HG03135 (cell line): ENCODE measurements around the gene LRRC27.
"Not testable (repeated sequence)": the region's sequence is repeated elsewhere in the genome, so short reads cannot be mapped to it uniquely, and the experiment has no call there.

ENCODE experiments used
- ATAC-seq: cut with Tn5 transposase; IDR thresholded peaks from one replicate; pipeline ENCODE4 v1.9.1; 2021; ENCODE audit warnings: mild to moderate bottlenecking, moderate library complexity; ENCODE audit not compliant: unreplicated experiment

LRRC27 gene

DNA sequence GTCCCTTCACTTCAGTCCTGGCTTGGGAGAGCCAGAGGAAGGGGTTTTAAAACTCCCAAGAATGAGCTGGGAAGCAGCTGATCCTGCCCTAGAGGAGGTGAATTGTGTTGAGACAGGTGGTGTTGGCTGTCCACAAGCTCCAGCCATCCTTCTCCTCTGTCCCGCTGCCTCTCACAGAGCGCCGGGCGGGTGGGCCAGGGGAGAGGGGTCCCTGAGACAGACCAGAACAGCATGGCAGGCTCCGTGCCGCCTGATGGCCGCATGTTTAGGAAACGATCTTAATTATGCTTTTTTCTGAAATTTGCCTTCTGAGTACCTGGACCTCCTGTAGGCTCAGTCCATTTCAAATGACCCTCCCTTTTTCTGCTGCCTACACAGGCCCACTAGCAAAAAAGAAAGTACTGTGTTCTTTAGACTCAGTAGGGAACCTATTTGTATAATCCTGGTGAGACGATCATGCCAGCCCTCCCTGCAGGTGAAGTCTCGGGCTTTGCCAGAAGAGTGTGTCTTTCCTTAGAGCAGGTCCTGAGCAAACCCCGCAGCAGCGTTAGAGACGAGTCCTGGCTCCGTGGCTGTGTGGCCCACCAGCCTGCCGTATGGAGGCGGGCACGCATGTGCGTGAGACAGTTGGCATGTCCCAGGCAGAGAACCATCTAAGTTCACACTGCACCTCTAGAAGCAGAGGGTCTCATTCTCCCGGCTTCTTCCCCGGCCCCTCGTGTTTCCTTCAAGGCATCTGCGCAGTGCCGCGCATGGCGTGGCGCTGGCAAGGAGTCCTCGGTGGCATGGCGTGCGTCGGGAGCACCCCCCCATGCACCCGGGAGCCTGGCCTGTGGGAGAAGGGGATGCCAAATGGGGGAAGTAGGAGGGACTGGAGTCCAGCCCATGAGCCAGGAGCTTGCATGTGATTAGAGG, 38.7 kb downstream of the LRRC27 start:
- ATAC-seq, result no peak

- no peak for ATAC-seq
These were observed 39.7 kb downstream of the LRRC27 start for GRCh38 chr10:132371641-132372081.

DNA sequence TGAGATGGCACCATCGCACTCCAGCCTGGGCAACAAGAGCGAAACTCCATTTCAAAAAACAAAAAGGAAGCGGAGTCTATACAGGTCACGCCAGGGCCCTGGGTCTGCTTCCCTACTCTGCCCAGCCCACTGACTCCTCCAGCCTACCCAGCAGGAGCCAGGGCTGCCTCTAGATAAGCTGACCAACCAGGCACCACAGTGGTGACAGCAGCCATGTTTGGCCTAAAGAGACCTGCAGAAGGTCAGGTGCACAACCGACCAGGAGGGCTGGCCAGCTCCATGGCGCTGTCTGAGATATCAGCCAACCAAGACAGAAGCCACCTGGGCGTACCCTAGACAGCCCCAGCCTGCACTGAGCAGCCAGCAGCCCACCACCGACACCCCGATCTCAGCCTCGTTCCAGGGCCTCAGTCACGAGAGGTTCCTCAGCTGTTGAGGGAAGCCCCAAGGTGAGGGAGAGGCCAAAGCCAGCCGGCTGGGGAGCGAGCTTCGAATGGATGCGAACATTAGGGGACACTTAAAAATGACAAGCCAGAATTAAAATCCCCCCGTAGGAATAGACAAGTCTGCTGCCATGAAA, 40.6 kb downstream of the LRRC27 start:
- no peak for ATAC-seq

DNA sequence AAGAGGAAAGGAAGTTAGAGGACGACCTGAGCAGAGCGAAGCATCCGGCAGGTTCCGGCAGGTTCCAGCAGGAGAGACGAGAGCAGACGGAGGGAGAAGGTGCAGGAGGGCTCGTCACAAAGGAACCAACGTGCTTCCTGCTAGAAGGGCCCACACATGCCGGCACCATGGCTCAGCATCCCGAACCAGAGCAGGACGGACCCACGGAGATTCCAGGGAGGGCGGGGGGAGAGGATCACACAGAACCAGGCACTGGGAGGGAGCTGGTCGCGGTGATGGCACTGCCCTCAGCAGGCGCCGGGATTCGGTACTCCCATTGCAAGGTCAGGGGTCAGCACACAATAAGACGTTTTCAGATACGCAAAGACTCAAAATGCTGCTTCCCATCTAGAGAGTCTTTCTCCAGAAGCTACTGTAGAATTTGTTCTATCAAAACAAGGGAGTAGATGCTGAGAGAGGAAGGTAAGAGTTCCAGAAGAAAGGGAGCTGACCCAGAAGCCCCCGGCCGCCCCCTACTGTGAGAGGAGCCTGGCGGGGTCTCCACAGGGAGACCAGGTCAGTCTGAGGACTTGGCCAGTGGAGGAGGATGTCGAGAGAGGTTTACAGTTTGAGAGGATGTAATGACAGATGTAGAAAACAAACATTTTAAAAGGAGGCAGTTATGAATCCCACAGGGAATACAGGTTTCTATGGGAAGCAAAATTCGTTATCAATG, 41.4 kb downstream of the LRRC27 start:
- ATAC-seq, result no peak

DNA sequence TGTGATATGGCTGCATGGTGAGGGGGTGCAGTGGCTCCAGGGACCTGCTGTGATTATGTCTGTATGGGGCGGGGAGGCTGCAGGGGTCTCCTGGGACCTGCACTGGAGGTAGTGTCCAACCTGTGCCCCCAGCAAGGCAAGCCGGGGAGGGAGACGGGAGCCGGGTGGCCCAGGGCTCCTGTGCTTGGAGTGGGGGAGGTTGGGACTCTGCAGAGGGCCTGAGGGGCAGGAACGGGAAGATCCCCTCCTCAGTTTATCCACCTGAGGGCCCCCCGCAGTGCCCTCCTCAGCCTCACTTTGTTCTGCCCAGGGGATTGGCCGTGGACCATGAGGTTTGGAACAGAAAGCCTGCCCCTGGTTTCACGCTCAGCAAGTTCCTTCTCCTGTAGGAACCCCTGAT, 42.2 kb downstream of the LRRC27 start:
- ATAC-seq, result no peak

DNA sequence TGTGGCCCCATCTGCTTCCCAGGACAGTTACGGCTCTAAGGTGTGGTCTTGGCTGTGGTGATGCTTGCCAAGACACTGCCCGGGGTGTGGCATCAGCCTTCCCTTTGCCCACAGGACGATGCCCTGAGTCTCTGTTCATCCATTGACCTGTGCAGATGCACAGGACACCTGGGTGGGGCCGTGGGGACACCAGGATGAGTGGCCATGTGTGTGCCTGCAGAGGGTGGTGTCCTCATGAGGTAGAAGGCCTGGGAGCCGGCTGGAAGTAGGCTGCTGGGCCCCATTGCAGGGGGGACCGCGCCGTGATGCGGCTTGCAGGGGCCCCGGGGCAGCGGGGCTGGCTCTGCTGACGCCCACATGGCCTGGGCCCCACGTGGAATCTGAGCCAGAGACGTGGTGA, 42.6 kb downstream of the LRRC27 start:
- ATAC-seq, result no peak

- no peak for ATAC-seq
These were observed 43.3 kb downstream of the LRRC27 start for GRCh38 chr10:132375116-132375794.

DNA sequence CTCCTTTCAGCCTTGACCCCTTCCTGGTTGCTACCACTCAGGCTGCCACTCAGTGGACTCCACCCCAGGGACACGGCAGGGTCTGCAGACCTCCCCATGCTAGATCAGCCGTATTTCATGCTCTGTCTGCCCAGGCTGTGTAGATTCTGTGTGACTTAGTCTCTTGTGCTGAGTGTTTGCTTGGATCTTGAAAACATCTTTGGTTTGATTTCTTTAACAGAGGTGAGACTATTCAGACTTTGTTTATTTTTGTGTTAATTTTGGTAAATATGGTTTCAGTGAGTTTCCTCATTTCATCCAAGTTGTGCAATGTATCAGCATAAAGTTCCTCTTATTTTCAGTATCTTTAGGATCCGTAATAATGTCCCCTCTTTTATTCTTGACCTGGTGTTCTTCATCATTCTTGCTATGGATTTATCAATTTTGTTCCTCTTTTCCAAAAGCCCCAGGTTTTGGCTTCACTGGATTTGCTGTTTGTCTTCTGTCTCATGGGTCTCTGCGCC, 43.9 kb downstream of the LRRC27 start:
- ATAC-seq, result no peak

GRCh38 chr10:132376394-132376851, 44.4 kb downstream of the LRRC27 start:
- ATAC-seq, result no peak

DNA sequence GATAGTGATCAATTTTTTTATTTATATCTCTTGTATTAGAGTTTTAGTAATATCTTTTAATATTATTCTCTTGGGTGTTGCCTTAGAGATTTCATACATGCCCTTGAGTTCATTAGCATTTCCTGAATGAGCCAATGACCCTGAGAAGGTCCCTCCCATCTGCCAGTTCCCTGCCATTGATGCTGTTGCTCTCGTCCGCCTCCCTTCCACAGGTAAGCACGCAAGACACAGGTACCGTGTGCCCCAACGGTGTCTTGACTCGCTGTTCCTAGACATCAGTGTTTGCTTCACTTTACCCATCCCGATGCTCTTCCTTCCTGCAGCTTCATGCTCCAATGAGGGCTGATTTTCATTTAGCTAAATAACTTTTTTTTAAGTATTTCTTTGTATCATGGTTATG, 45.3 kb downstream of the LRRC27 start:
- no peak for ATAC-seq

GRCh38 chr10:132379026-132379425, 47.0 kb downstream of the LRRC27 start:
- not testable (repeated sequence) for ATAC-seq

- ATAC-seq, result not testable (repeated sequence)
These were observed 49.0 kb downstream of the LRRC27 start for GRCh38 chr10:132380986-132381385.

DNA sequence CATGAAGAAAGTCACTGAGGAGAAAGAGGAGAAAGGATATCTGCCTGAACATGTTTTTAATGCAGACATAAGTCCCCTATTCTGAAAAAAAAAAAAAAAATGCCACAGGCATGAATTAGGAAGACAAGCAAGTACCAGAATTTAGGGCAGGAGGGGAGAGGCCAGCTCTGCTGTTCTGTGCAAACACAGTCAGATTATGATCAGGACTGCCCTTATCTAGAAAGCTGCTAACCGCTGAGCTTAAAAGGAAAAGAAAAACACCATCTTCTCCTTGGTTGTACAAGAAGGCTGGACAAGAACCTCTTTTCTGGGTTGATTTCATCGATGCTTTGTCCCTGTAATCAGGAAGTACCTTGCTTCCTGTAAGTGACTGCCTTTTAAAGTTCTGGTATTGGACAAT, 49.7 kb downstream of the LRRC27 start:
- no peak for ATAC-seq

DNA sequence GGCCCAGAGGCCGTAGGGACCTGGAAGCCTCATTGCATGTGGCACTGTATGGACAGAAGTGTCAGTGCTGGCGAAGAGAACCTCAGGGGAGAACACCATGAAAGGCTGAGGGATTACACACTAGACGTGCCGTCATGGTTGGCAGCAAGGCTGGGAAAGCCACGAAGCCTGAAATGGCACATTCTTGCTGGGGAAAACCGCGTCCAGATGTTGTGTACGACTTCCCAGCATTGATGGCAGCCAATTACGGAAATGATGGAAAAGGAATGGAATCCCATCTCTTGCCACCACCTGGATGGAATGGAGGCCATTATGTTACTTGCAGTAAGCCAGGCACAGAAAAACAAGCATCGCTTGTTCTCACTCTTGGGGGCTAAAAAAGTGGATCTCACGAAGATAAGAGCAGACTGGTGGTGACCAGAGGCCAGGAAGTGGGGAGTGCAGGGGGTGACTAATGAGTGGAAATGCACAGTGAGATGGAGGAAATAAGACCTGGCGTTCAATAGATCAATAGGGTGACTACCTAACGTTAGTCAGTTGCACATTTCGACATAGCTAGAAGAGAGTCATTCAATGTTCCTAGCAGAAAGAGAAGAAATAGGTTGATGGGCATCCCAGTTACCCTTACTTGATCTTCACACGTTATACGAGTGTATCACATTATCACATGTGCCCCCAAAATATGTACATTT, 50.4 kb downstream of the LRRC27 start:
- no peak for ATAC-seq

- ATAC-seq, result no peak
These were observed 51.1 kb downstream of the LRRC27 start for GRCh38 chr10:132383101-132383500.

- no peak for ATAC-seq
These were observed 51.8 kb downstream of the LRRC27 start for GRCh38 chr10:132383751-132384196.

DNA sequence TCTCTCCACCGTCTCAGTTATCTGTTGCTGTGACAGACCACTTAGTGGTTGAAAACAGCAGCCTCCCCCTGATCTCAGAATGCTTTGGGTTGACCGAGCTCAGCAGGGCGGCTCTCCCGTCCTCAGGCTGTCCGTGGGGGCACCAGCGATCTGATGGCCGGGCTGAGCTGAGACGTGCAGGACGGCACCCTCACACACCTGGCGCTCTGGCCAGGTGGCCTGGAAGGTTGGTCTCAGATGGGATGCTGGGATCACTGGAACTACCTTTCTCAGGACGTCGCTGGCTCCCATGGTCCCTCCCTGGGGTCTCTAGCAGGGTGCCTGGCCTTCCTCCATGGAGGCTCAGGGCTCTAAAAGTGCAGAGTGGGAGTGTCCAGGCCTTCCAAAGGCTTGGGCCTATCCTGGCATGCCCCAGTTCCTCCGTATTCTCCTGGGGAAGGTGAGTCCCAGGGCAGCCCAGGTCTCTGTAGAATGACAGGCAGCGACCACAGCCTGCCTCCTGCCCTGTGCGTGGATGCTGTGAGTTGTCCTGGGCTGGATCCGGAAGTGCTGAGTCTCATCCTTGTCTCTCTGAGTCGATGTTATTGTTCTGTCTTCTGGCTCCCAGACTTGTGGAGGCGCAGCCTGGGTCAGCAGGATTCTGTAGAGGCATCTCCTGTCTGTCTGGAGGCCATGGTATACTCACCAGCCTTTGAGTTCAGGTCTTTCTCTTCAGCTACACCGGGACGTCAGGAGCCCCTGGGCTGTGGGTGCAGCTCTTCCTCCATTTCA, 52.8 kb downstream of the LRRC27 start:
- ATAC-seq, result no peak

DNA sequence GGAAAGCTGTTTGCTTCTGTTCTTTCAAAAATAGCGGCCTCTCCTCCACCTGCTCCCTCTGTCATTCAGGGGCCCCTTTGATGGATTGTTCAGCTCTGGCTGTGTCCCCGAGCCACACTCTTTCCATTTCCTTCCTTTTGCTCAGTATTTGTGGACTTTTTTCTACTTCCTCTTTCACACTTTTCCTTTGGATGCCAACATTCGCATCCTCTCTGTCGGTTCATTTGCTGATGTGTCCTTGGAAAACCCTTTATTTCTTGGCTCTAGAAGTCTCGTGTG, 53.3 kb downstream of the LRRC27 start:
- no peak for ATAC-seq

GRCh38 chr10:132385721-132386418, 53.9 kb downstream of the LRRC27 start:
- ATAC-seq, result no peak
